Measurements from ENCODE around the gene VARS2. TPM values are rescaled to one million over a fixed set of nuclear protein-coding genes. Genes with fewer than 3 reads are reported as not detected.
"Not testable (repeated sequence)": the region's sequence is repeated elsewhere in the genome, so short reads cannot be mapped to it uniquely, and the experiment has no call there.

VARS2 gene
- polyA plus RNA-seq, 12 donors: 18.7 to 36.7 (median 25.7) TPM; not detected in 1

- DNase-seq: no peak
Observed at GRCh38 chr6:30960907-30961673, 47.1 kb downstream of the VARS2 start.

GRCh38 chr6:30962716-30963115, 48.7 kb downstream of the VARS2 start:
- no peak for DNase-seq

- DNase-seq: no peak
Observed at GRCh38 chr6:30963641-30964040, 49.6 kb downstream of the VARS2 start.

- DNase-seq: no peak
Observed at GRCh38 chr6:30964075-30964474, 50.0 kb downstream of the VARS2 start.

GRCh38 chr6:30965140-30965601, 51.1 kb downstream of the VARS2 start:
- no peak for DNase-seq

GRCh38 chr6:30966154-30966553, 52.1 kb downstream of the VARS2 start:
- no peak for DNase-seq

- not testable (repeated sequence) for DNase-seq
Observed at GRCh38 chr6:30969171-30969570, 55.1 kb downstream of the VARS2 start.

- DNase-seq: no peak
Observed at GRCh38 chr6:30970946-30971345, 56.9 kb downstream of the VARS2 start.

- DNase-seq: no peak
Observed at GRCh38 chr6:30972816-30973215, 58.8 kb downstream of the VARS2 start.

- DNase-seq: no peak
Observed at GRCh38 chr6:30974490-30975252, 60.6 kb downstream of the VARS2 start.

Other genes with a start within 250 kb of the VARS2 start
- gene DHX16, start 241.2 kb upstream of the VARS2 start, polyA plus RNA-seq (ENCODE audit: insufficient read length in 12 of 12): 10 to 100 TPM in 11 of 12 donors, not detected in 1; 20.7 to 33.4 (median 22.6) TPM
- 10 to 100 TPM in 11 of 12 donors, not detected in 1; 37.4 to 65.9 (median 41.1) TPM for gene PPP1R18, start 227.6 kb upstream of the VARS2 start, polyA plus RNA-seq (ENCODE audit: insufficient read length in 12 of 12)
- 10 to 100 TPM in 11 of 12 donors, not detected in 1; 32.1 to 50.3 (median 38.9) TPM for gene NRM, start 223.3 kb upstream of the VARS2 start, polyA plus RNA-seq (ENCODE audit: insufficient read length in 12 of 12)
- gene MDC1, start 197.0 kb upstream of the VARS2 start, polyA plus RNA-seq (ENCODE audit: insufficient read length in 12 of 12): 10 to 100 TPM; 19.5 to 54.6 (median 26.0) TPM
- 1,000 to 10,000 TPM in 2 of 12 donors, 100 to 1,000 TPM in 10; 374 to 1,081 (median 842) TPM for gene TUBB, start 193.9 kb upstream of the VARS2 start, polyA plus RNA-seq (ENCODE audit: insufficient read length in 12 of 12)
- gene FLOT1, start 171.6 kb upstream of the VARS2 start, polyA plus RNA-seq (ENCODE audit: insufficient read length in 12 of 12): 100 to 1,000 TPM in 7 of 12 donors, 10 to 100 TPM in 4, not detected in 1; 92.8 to 121 (median 107) TPM
- gene IER3, start 169.7 kb upstream of the VARS2 start, polyA plus RNA-seq (ENCODE audit: insufficient read length in 12 of 12): 10 to 100 TPM in 7 of 12 donors, 1 to 10 TPM in 4, not detected in 1; 7.2 to 18.7 (median 11.0) TPM
- gene DDR1, start 29.7 kb upstream of the VARS2 start, polyA plus RNA-seq (ENCODE audit: insufficient read length in 12 of 12): 100 to 1,000 TPM in 1 of 12 donors, 10 to 100 TPM in 10, not detected in 1; 52.4 to 112 (median 69.5) TPM
- 10 to 100 TPM in 11 of 12 donors, not detected in 1; 18.0 to 33.4 (median 24.4) TPM for gene GTF2H4, start 6.0 kb upstream of the VARS2 start, polyA plus RNA-seq (ENCODE audit: insufficient read length in 12 of 12)
- gene SFTA2, start 17.9 kb downstream of the VARS2 start, polyA plus RNA-seq (ENCODE audit: insufficient read length in 12 of 12): 1 to 10 TPM in 1 of 12 donors, under 1 TPM in 2, not detected in 9; 0.57 to 1.7 (median 0.90) TPM
- under 1 TPM in 2 of 12 donors, not detected in 10; 0.04 to 0.06 TPM for gene MUCL3, start 26.7 kb downstream of the VARS2 start, polyA plus RNA-seq (ENCODE audit: insufficient read length in 12 of 12)
- gene MUC21, start 69.5 kb downstream of the VARS2 start, polyA plus RNA-seq (ENCODE audit: insufficient read length in 12 of 12): not detected
- 1 to 10 TPM in 3 of 12 donors, under 1 TPM in 1, not detected in 8; 0.14 to 4.3 (median 1.8) TPM for gene MUC22, start 96.2 kb downstream of the VARS2 start, polyA plus RNA-seq (ENCODE audit: insufficient read length in 12 of 12)
- gene C6orf15, start 198.3 kb downstream of the VARS2 start, polyA plus RNA-seq (ENCODE audit: insufficient read length in 12 of 12): not detected
- gene PSORS1C1, start 200.6 kb downstream of the VARS2 start, polyA plus RNA-seq (ENCODE audit: insufficient read length in 12 of 12): 1 to 10 TPM in 2 of 12 donors, under 1 TPM in 8, not detected in 2; 0.41 to 1.3 (median 0.67) TPM
- gene CDSN, start 206.2 kb downstream of the VARS2 start, polyA plus RNA-seq (ENCODE audit: insufficient read length in 12 of 12): under 1 TPM in 2 of 12 donors, not detected in 10; 0.09 to 0.10 TPM
- gene PSORS1C2, start 224.8 kb downstream of the VARS2 start, polyA plus RNA-seq (ENCODE audit: insufficient read length in 12 of 12): under 1 TPM in 5 of 12 donors, not detected in 7; 0.16 to 0.85 (median 0.19) TPM
- gene CCHCR1, start 243.6 kb downstream of the VARS2 start, polyA plus RNA-seq (ENCODE audit: insufficient read length in 12 of 12): 10 to 100 TPM in 10 of 12 donors, 1 to 10 TPM in 1, not detected in 1; 9.5 to 25.3 (median 12.6) TPM
- 10 to 100 TPM in 8 of 12 donors, 1 to 10 TPM in 3, not detected in 1; 8.7 to 16.3 (median 11.0) TPM for gene TCF19, start 244.4 kb downstream of the VARS2 start, polyA plus RNA-seq (ENCODE audit: insufficient read length in 12 of 12)